ENCODE data around the gene CTXND1.
"Not testable (repeated sequence)": the region's sequence is repeated elsewhere in the genome, so short reads cannot be mapped to it uniquely, and the experiment has no call there.

The CTXND1 gene

GRCh38 chr15:80155378-80156175 is 96.4 kb downstream of the CTXND1 start:
- H3K4me3 ChIP-seq (ENCODE audit: low read length); H2AFZ ChIP-seq (ENCODE audit: low read depth, low read length); H3K9me3 ChIP-seq (ENCODE audit: low read length); H3K36me3 ChIP-seq (ENCODE audit: insufficient read depth, low read length); H3K27me3 ChIP-seq (ENCODE audit: insufficient read depth, low read length): not testable (repeated sequence)
- peaks cover 17% of the 10 kb centered on the region for H3K4me1 ChIP-seq (ENCODE audit: insufficient read depth, low read length)

- Histone ChIP-seq H3K4me1 (ENCODE audit: insufficient read depth, low read length) (peaks cover 17% of the 10 kb centered on the region), H3K36me3 (ENCODE audit: insufficient read depth, low read length) (peaks cover 2% of the 10 kb centered on the region), H3K4me3 (ENCODE audit: low read length) (no peak overlapping the region), H3K9me3 (ENCODE audit: low read length) (no peaks in the 10 kb centered on the region), H3K27me3 (ENCODE audit: insufficient read depth, low read length) (no peaks in the 10 kb centered on the region), H2AFZ (ENCODE audit: low read depth, low read length) (no peak overlapping the region)
Observed at GRCh38 chr15:80155001-80155377, 97.0 kb downstream of the CTXND1 start.

DNA sequence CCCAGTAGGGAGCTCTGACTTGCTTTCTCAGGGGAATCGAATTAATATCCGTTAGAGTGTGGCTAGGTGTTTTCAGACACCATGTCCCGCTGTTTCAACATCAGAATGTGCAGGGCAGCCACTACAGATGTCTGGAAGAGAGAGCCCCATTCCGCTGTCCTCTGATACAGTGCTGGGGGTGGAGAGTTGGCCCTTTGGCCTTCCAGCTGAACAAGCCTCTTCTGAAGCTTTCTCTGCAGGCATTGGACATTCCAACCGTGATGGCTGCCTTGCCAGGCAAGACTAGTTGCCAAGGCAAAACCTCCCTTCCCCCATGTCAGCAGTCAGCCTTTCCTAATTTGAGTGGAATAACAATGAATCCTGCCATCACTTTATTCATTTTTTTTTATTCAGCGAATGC is 97.7 kb downstream of the CTXND1 start:
- no peaks in the 10 kb centered on the region for H3K36me3 ChIP-seq (ENCODE audit: insufficient read depth, low read length)
- H3K9me3 ChIP-seq (ENCODE audit: low read length): no peaks in the 10 kb centered on the region
- H3K4me3 ChIP-seq (ENCODE audit: low read length): peak overlapping the region; percentile 52
- no peak overlapping the region for H2AFZ ChIP-seq (ENCODE audit: low read depth, low read length)
- no peaks in the 10 kb centered on the region for H3K27me3 ChIP-seq (ENCODE audit: insufficient read depth, low read length)
- H3K4me1 ChIP-seq (ENCODE audit: insufficient read depth, low read length): peaks cover 17% of the 10 kb centered on the region

- Histone ChIP-seq H3K4me3 (ENCODE audit: low read length) (peak overlapping the region; percentile 52), H3K9me3 (ENCODE audit: low read length) (no peaks in the 10 kb centered on the region), H3K4me1 (ENCODE audit: insufficient read depth, low read length) (peaks cover 17% of the 10 kb centered on the region), H3K36me3 (ENCODE audit: insufficient read depth, low read length) (no peaks in the 10 kb centered on the region), H3K27me3 (ENCODE audit: insufficient read depth, low read length) (no peaks in the 10 kb centered on the region), H2AFZ (ENCODE audit: low read depth, low read length) (peak overlapping the region; percentile 58)
Observed at GRCh38 chr15:80153900-80154299, 98.1 kb downstream of the CTXND1 start.

DNA sequence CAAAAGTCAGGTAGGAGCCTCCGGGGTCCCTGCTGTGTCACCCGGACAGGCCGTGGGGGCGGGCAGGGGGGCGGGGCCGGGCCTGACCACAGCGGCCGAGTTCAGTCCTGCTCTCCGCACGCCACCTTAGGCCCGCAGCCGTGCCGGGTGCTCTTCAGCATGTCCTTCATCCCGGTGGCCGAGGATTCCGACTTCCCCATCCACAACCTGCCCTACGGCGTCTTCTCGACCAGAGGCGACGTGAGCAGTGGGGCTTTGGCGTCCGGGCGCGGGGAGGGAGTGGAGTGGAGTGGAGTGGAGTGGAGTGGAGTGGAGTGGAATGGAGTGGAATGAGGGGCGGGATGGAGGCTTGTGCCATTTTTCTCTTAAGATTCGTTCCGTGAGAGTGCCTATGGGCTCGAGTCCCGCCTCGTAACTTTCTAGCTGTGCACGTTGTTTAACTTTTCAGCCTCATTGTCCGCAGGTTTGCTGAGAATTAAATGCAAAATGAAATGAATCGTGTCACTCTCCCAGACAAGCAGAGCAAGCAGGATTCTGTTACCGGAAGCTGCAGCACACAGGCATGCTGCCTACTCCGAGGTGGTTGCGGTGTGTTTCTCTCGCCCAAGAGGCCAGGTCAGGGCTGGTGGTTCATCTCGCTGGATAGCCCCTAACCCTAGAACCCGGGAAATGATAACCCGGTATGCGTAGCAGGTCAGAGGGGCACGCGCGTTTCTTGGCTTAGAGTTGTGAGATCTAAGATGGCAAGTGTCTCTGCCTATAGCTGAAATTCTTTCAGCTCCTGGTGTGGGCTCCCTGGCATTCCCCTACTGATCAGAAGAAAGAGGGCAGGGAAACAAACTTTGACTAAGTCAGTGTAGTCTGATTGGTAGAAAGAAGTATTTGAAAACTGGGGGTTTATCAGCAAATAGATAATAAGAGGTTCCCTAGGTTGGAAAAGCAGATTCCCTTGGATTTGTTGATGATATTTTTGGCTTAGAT is 98.8 kb downstream of the CTXND1 start, which contains the start of gene FAH:
Gene FAH, plus strand, starts transcription at position 104 of the 981 bp plus-strand sequence. Its CDS starts 56 bp downstream, at position 160.
- peak within 1 kb of the TSS; percentile 58 for H2AFZ ChIP-seq (ENCODE audit: low read depth, low read length)
- no peaks in the 10 kb centered on the region for H3K36me3 ChIP-seq (ENCODE audit: insufficient read depth, low read length)
- H3K27me3 ChIP-seq (ENCODE audit: insufficient read depth, low read length): no peaks in the 10 kb centered on the region
- H3K4me1 ChIP-seq (ENCODE audit: insufficient read depth, low read length): peaks cover 17% of the 10 kb centered on the region
- peak within 1 kb of the TSS; percentile 52 for H3K4me3 ChIP-seq (ENCODE audit: low read length)
- no peaks in the 10 kb centered on the region for H3K9me3 ChIP-seq (ENCODE audit: low read length)

- H2AFZ ChIP-seq (ENCODE audit: low read depth, low read length): no peak overlapping the region
- H3K4me3 ChIP-seq (ENCODE audit: low read length): peak overlapping the region; percentile 52
- no peaks in the 10 kb centered on the region for H3K36me3 ChIP-seq (ENCODE audit: insufficient read depth, low read length)
- no peaks in the 10 kb centered on the region for H3K9me3 ChIP-seq (ENCODE audit: low read length)
- peaks cover 17% of the 10 kb centered on the region for H3K4me1 ChIP-seq (ENCODE audit: insufficient read depth, low read length)
- H3K27me3 ChIP-seq (ENCODE audit: insufficient read depth, low read length): no peaks in the 10 kb centered on the region
Observed at GRCh38 chr15:80152180-80152895, 99.7 kb downstream of the CTXND1 start.

GRCh38 chr15:80151576-80151975 is 100.4 kb downstream of the CTXND1 start:
- no peak overlapping the region for H3K4me3 ChIP-seq (ENCODE audit: low read length)
- no peaks in the 10 kb centered on the region for H3K9me3 ChIP-seq (ENCODE audit: low read length)
- peaks cover 17% of the 10 kb centered on the region for H3K4me1 ChIP-seq (ENCODE audit: insufficient read depth, low read length)
- H2AFZ ChIP-seq (ENCODE audit: low read depth, low read length): no peak overlapping the region
- H3K27me3 ChIP-seq (ENCODE audit: insufficient read depth, low read length): no peaks in the 10 kb centered on the region
- no peaks in the 10 kb centered on the region for H3K36me3 ChIP-seq (ENCODE audit: insufficient read depth, low read length)

DNA sequence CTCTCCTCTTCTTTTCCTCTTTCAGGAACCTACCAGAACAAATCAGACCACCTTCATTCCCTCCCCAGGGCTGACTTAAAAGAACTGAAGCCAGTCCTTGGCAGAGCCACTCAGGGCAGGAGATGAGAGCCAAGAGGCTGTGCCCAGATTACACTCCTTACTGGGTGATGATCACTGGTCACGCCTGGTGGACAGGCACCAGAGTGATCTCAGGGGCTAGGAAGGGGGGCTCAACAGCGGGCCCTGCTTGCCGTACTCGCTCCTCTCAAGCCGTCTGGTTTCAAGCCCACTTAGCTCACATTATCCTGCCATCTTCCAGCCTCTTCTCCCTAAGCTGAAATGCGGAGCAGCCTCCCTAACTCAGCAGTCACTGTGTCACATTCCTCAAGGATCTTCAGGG is 100.9 kb downstream of the CTXND1 start:
- Histone ChIP-seq H2AFZ (ENCODE audit: low read depth, low read length) (no peak overlapping the region), H3K4me3 (ENCODE audit: low read length) (no peak overlapping the region), H3K27me3 (ENCODE audit: insufficient read depth, low read length) (no peaks in the 10 kb centered on the region), H3K9me3 (ENCODE audit: low read length) (no peaks in the 10 kb centered on the region), H3K4me1 (ENCODE audit: insufficient read depth, low read length) (peaks cover 17% of the 10 kb centered on the region), H3K36me3 (ENCODE audit: insufficient read depth, low read length) (no peaks in the 10 kb centered on the region)
